Right lobe of liver (tissue), 4 donors: ENCODE measurements around the gene EPHB3.

Source experiments
- POLR2A ChIP-seq: fragments of 450-650 bp; IDR thresholded peaks from one replicate; pipeline ENCODE4 v1.6.1; 2017; ENCODE audit warnings: antibody characterized with exemption, mild to moderate bottlenecking
- TF ChIP-seq, protein P1 (sequence below), 4 donors: fragments of 200-600 bp in 3 of 4; fragments of 450-650 bp in 1 of 4; IDR thresholded peaks; one replicate each; pipeline versions ENCODE4 v1.5.1 to v1.8.0; 2016 to 2022; ENCODE audit warnings: antibody characterized with exemption in 4 of 4, mild to moderate bottlenecking in 2 of 4
- donor health status: DM: no; HTN: no; CAD: no.
- donor health status: DM: no; HTN: no; CAD: no.
- donor health status: DM: no; HTN: yes; CAD: no.

DNA sequence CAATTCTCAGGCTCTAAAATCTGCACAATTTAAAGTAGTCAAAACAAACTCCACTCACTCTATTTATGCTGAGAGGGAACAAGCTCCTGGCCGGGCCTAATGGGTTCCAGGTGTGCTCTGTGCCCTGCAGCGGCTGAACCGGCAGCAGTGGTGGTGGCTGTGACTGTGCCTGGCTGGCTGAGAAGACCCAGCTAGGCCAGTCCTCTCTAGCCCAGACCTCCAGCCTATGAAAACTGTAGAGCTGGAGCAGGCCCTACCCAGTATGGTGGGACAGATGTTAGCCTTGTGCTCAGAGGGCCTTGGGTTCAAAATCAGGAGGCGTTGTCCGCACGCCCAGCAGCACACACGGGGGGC, 37.0 kb downstream of the EPHB3 start:
- TF ChIP-seq, protein P1, sequence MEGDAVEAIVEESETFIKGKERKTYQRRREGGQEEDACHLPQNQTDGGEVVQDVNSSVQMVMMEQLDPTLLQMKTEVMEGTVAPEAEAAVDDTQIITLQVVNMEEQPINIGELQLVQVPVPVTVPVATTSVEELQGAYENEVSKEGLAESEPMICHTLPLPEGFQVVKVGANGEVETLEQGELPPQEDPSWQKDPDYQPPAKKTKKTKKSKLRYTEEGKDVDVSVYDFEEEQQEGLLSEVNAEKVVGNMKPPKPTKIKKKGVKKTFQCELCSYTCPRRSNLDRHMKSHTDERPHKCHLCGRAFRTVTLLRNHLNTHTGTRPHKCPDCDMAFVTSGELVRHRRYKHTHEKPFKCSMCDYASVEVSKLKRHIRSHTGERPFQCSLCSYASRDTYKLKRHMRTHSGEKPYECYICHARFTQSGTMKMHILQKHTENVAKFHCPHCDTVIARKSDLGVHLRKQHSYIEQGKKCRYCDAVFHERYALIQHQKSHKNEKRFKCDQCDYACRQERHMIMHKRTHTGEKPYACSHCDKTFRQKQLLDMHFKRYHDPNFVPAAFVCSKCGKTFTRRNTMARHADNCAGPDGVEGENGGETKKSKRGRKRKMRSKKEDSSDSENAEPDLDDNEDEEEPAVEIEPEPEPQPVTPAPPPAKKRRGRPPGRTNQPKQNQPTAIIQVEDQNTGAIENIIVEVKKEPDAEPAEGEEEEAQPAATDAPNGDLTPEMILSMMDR (IDR thresholded peaks at IDR 0.05) = no peak
- TF ChIP-seq POLR2A = no peak
